Thyroid gland (tissue), 4 donors: ENCODE data around the gene TMEM158.

Experiments
- POLR2A ChIP-seq, 2 donors: fragments of 450-650 bp; IDR thresholded peaks; one replicate each; pipeline ENCODE4 v1.6.1; 2017; ENCODE audit warnings: antibody characterized with exemption in 2 of 2, mild to moderate bottlenecking in 2 of 2, moderate library complexity in 1 of 2
- TF ChIP-seq, protein P1 (sequence below), 6 experiments: fragments of 200-600 bp in 3 of 6; fragments of 450-650 bp in 3 of 6; sonication (generic) in 3 of 6; IDR thresholded peaks; one replicate each; pipeline ENCODE4 v1.5.1; 2016 to 2019; ENCODE audit warnings: antibody characterized with exemption in 6 of 6, mild to moderate bottlenecking in 2 of 6, inconsistent platforms in 1 of 6, moderate library complexity in 1 of 6

DNA sequence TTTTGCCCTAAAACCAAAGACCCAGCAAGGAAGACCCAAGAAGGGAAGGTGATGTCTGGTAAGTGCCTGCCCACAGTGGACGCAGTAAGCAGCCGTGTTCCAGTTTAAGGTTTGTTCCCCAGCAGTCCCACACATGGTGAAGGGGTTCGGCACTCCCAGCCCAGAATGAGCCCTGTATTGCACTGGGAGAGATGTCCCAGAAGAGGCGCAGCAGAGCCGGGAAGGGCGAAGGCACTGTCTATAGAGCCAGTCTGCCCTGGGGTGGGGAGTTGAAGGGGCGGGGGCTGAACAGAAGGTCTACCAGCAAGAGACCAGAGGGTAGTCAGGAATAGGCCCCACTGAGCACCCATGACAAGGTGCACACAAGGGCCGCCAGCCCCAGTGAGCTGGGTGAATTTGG lies 6.4 kb downstream of the TMEM158 start:
- TF ChIP-seq, protein P1, sequence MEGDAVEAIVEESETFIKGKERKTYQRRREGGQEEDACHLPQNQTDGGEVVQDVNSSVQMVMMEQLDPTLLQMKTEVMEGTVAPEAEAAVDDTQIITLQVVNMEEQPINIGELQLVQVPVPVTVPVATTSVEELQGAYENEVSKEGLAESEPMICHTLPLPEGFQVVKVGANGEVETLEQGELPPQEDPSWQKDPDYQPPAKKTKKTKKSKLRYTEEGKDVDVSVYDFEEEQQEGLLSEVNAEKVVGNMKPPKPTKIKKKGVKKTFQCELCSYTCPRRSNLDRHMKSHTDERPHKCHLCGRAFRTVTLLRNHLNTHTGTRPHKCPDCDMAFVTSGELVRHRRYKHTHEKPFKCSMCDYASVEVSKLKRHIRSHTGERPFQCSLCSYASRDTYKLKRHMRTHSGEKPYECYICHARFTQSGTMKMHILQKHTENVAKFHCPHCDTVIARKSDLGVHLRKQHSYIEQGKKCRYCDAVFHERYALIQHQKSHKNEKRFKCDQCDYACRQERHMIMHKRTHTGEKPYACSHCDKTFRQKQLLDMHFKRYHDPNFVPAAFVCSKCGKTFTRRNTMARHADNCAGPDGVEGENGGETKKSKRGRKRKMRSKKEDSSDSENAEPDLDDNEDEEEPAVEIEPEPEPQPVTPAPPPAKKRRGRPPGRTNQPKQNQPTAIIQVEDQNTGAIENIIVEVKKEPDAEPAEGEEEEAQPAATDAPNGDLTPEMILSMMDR (IDR thresholded peaks at IDR 0.05) = no peak
- no peak for TF ChIP-seq POLR2A (IDR thresholded peaks at IDR 0.05)
